Activated T-cell treated with anti-CD3 and anti-CD28 coated beads, Interleukin-2, amount 50 U/mL, for 1 hour (primary cell): ENCODE measurements around the gene TMEM203.

Source experiments
- DNase-seq: peaks from one replicate; pipeline ENCODE4 v3.0.0-alpha.2; 2020

TMEM203 gene

GRCh38 chr9:137217276-137218211 lies 12.1 kb upstream of the TMEM203 start:
- no peak for DNase-seq

GRCh38 chr9:137216188-137216965 lies 10.9 kb upstream of the TMEM203 start:
- no peak for DNase-seq

GRCh38 chr9:137215196-137215986 lies 9.9 kb upstream of the TMEM203 start:
- no peak for DNase-seq

GRCh38 chr9:137214620-137215019 lies 9.2 kb upstream of the TMEM203 start:
- DNase-seq: no peak

- no peak for DNase-seq
Observed at GRCh38 chr9:137213160-137214060, 8.0 kb upstream of the TMEM203 start.

- DNase-seq: no peak
Observed at GRCh38 chr9:137212520-137212919, 7.1 kb upstream of the TMEM203 start.

GRCh38 chr9:137211532-137211931 lies 6.1 kb upstream of the TMEM203 start:
- no peak for DNase-seq

- DNase-seq: no peak
Observed at GRCh38 chr9:137206602-137207001, 1.2 kb upstream of the TMEM203 start.

- DNase-seq: no peak
Observed at GRCh38 chr9:137204731-137205125, 720 bp downstream of the TMEM203 start.

GRCh38 chr9:137202966-137203365 lies 2.5 kb downstream of the TMEM203 start:
- no peak for DNase-seq

GRCh38 chr9:137201205-137201868 lies 4.1 kb downstream of the TMEM203 start:
- DNase-seq: no peak

GRCh38 chr9:137200311-137201204 lies 4.9 kb downstream of the TMEM203 start, which contains the start of gene TPRN:
TPRN (minus strand) TSS chr9:137200741; CDS start chr9:137200711, 30 bp downstream.
- peak; percentile 96 for DNase-seq

- DNase-seq: no peak
Observed at GRCh38 chr9:137199411-137200121, 5.9 kb downstream of the TMEM203 start.

- DNase-seq: no peak
Observed at GRCh38 chr9:137198902-137199283, 6.6 kb downstream of the TMEM203 start.

GRCh38 chr9:137198051-137198901 lies 7.2 kb downstream of the TMEM203 start:
- no peak for DNase-seq

- no peak for DNase-seq
Observed at GRCh38 chr9:137195525-137196220, 9.8 kb downstream of the TMEM203 start.

GRCh38 chr9:137194909-137195308 lies 10.5 kb downstream of the TMEM203 start:
- no peak for DNase-seq

GRCh38 chr9:137194388-137194787 lies 11.1 kb downstream of the TMEM203 start:
- DNase-seq: no peak
